Activated CD4-positive, alpha-beta T cell treated with anti-CD3 and anti-CD28 coated beads for 36 hours (primary cell): ENCODE data around the gene PCDHGA10. TPM values are rescaled to one million over a fixed set of nuclear protein-coding genes. Genes with fewer than 3 reads are reported as not detected.
"Not testable (repeated sequence)": the region's sequence is repeated elsewhere in the genome, so short reads cannot be mapped to it uniquely, and the experiment has no call there.

Experiments used
- ATAC-seq: fragments of 200-7000 bp; cut with Tn5 transposase; one replicate; pipeline ENCODE4 v1.10.0; 2021; ENCODE audit warnings: mild to moderate bottlenecking, moderate library complexity
- CTCF ChIA-PET: fragments of 350-600 bp; sonication (Branson Sonifier 250); formaldehyde crosslinking; loops from one replicate; lab custom pipeline; 2021; ENCODE audit warnings: antibody characterized with exemption; lab: Charles Lee
- POLR2A ChIA-PET: fragments of 350-600 bp; sonication (Branson Sonifier 250); formaldehyde crosslinking; loops from one replicate; lab custom pipeline; 2021; ENCODE audit warnings: antibody characterized with exemption, inconsistent platforms; lab: Charles Lee
- DNase-seq: peaks from one replicate; pipeline ENCODE4 v3.0.0-alpha.2; 2020
- H3K27ac Mint-ChIP-seq: one replicate; pipeline ENCODE4 v1.8.0; 2021; ENCODE audit warnings: mixed read lengths
- H3K27me3 Mint-ChIP-seq: one replicate; pipeline ENCODE4 v1.8.0; 2021; ENCODE audit warnings: mixed read lengths
- H3K36me3 Mint-ChIP-seq: one replicate; pipeline ENCODE4 v1.8.0; 2021; ENCODE audit warnings: low read depth, mixed read lengths
- H3K4me1 Mint-ChIP-seq: one replicate; pipeline ENCODE4 v1.8.0; 2021; ENCODE audit warnings: mixed read lengths
- H3K4me3 Mint-ChIP-seq: one replicate; pipeline ENCODE4 v1.8.0; 2021; ENCODE audit warnings: mild to moderate bottlenecking, moderate library complexity, mixed read lengths
- H3K9me3 Mint-ChIP-seq: one replicate; pipeline ENCODE4 v1.8.0; 2021; ENCODE audit warnings: low read depth, mixed read lengths
- intact Hi-C, 2 experiments: fragments of 100-400 bp; cut with DNase I in 1 of 2; cut with micrococcal nuclease in 1 of 2; formaldehyde crosslinking; loops; one replicate each; pipeline versions ENCODE4 v1.14.2 to v1.15.1; 2022 to 2024; cut with DNase I, micrococcal nuclease
- total RNA-seq, 2 experiments: library from RNA; stranded (reverse); gene quantifications; one replicate each; pipeline ENCODE4 v1.2.3, GENCODE V29; 2021

PCDHGA10 gene
- total RNA-seq, 2 experiments from 2014 or later = 0.07 TPM; not detected in 1

- peaks cover 28% of the 10 kb centered on the region for H3K36me3 Mint-ChIP-seq
- DNase-seq, H3K27ac Mint-ChIP-seq, H3K4me3 Mint-ChIP-seq, POLR2A ChIA-PET, ATAC-seq, intact Hi-C loops, H3K4me1 Mint-ChIP-seq: not testable (repeated sequence)
- CTCF ChIA-PET = interaction anchor here (1.2 to 1.5 kb wide), 2 partner anchors 163 to 169 kb away, joined by 3 to 5 read pairs; no protein-coding TSS in a partner anchor
- peaks cover 57% of the 10 kb centered on the region for H3K27me3 Mint-ChIP-seq
- H3K9me3 Mint-ChIP-seq = peaks cover 27% of the 10 kb centered on the region
Measured at GRCh38 chr5:141394401-141395187, 18.2 kb upstream of the PCDHGA10 start.

- H3K27ac Mint-ChIP-seq, H3K4me1 Mint-ChIP-seq, intact Hi-C loops, POLR2A ChIA-PET: not testable (repeated sequence)
- Mint-ChIP-seq H3K4me3 (peak within 1 kb of the TSS; percentile 52), H3K27me3 (peaks cover 53% of the 10 kb centered on the region), H3K36me3 (peaks cover 25% of the 10 kb centered on the region), H3K9me3 (peaks cover 17% of the 10 kb centered on the region)
- DNase-seq (peak; percentile 67), ATAC-seq (peak; percentile 84)
- CTCF ChIA-PET = interaction anchor here (0.6 to 2.6 kb wide), 18 partner anchors 9 to 244 kb away, joined by 3 to 14 read pairs (median 4); partner anchors contain the start of genes PCDHGA10, PCDHGA11, PCDHGA12 and PCDHGB6
Measured at GRCh38 chr5:141397756-141398551, 14.8 kb upstream of the PCDHGA10 start, which contains the start of gene PCDHGB5. Gene PCDHGB5 (plus strand): TSS chr5:141397947. CDS start chr5:141398128, 181 bp downstream.

- Mint-ChIP-seq H3K4me1 (no peaks in the 10 kb centered on the region), H3K36me3 (peaks cover 21% of the 10 kb centered on the region), H3K4me3 (no peak overlapping the region), H3K9me3 (peaks cover 13% of the 10 kb centered on the region), H3K27ac (no peak overlapping the region), H3K27me3 (peaks cover 54% of the 10 kb centered on the region)
- POLR2A ChIA-PET = no interaction called here
- CTCF ChIA-PET = interaction anchor here (0.7 to 2.3 kb wide), 5 partner anchors 23 to 243 kb away, joined by 3 to 12 read pairs (median 5); partner anchors contain the start of gene PCDHGA11
- no peak for ATAC-seq
- DNase-seq = no peak
- intact Hi-C loops = no loop called here
Measured at GRCh38 chr5:141398608-141399007, 14.2 kb upstream of the PCDHGA10 start.

DNA sequence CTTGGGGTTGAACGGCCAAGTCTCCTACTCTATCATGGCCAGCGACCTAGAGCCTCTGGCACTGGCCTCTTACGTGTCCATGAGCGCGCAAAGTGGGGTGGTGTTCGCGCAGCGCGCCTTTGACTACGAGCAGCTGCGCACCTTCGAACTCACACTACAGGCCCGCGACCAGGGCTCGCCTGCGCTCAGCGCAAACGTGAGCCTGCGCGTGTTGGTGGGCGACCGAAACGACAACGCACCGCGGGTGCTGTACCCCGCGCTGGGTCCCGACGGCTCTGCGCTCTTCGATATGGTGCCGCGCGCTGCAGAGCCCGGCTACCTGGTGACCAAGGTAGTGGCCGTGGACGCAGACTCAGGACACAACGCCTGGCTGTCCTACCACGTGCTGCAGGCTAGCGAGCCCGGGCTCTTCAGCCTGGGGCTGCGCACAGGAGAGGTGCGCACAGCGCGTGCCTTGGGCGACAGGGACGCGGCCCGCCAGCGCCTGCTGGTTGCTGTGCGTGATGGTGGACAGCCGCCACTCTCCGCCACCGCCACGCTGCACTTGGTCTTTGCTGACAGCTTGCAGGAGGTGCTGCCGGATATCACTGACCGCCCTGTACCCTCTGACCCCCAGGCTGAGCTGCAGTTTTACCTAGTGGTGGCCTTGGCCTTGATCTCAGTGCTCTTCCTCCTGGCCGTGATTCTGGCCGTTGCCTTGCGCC is 13.1 kb upstream of the PCDHGA10 start:
- H3K4me3 Mint-ChIP-seq = no peak overlapping the region
- POLR2A ChIA-PET = no interaction called here
- peaks cover 17% of the 10 kb centered on the region for H3K36me3 Mint-ChIP-seq
- ATAC-seq = no peak
- H3K27ac Mint-ChIP-seq = no peak overlapping the region
- DNase-seq = no peak
- H3K4me1 Mint-ChIP-seq = no peaks in the 10 kb centered on the region
- H3K9me3 Mint-ChIP-seq = peaks cover 6% of the 10 kb centered on the region
- CTCF ChIA-PET = interaction anchor here (0.7 to 2.3 kb wide), 6 partner anchors 9 to 158 kb away, joined by 3 to 8 read pairs (median 3); partner anchors contain the start of gene TAF7
- H3K27me3 Mint-ChIP-seq = peaks cover 56% of the 10 kb centered on the region
- intact Hi-C loops = loop anchor here in 1 of 2 experiments (10.0 kb wide), 1 partner anchor 525 kb away; the partner anchor contains the start of gene PCDHA12

- Mint-ChIP-seq H3K27ac (no peak within 1 kb of the TSS), H3K4me1 (no peaks in the 10 kb centered on the region), H3K27me3 (peaks cover 56% of the 10 kb centered on the region), H3K4me3 (no peak within 1 kb of the TSS), H3K9me3 (peaks cover 10% of the 10 kb centered on the region), H3K36me3 (peaks cover 11% of the 10 kb centered on the region)
- CTCF ChIA-PET = interaction anchor here (0.6 to 1.5 kb wide), 12 partner anchors 10 to 956 kb away, joined by 3 to 15 read pairs (median 4); partner anchors contain the start of genes PCDHGA10, PCDHGA11 and PCDHGB7
- DNase-seq (peak; percentile 46), ATAC-seq (no peak)
- intact Hi-C loops = loop anchor here in 1 of 2 experiments (10.0 kb wide), 1 partner anchor 528 kb away; the partner anchor contains the start of gene PCDHA12
- POLR2A ChIA-PET = no interaction called here
Measured at GRCh38 chr5:141402553-141403243, 10.1 kb upstream of the PCDHGA10 start, which contains the start of gene PCDHGA9. Gene PCDHGA9 (plus strand): TSS chr5:141402778. CDS start chr5:141402953, 175 bp downstream.

- Mint-ChIP-seq H3K27me3 (peaks cover 62% of the 10 kb centered on the region), H3K9me3 (peaks cover 12% of the 10 kb centered on the region), H3K27ac (no peak overlapping the region), H3K4me3 (no peak overlapping the region), H3K4me1 (no peaks in the 10 kb centered on the region), H3K36me3 (peaks cover 13% of the 10 kb centered on the region)
- DNase-seq (no peak), ATAC-seq (no peak)
- CTCF ChIA-PET = interaction anchor here (0.6 to 1.5 kb wide), 12 partner anchors 10 to 207 kb away, joined by 3 to 15 read pairs (median 4); partner anchors contain the start of genes PCDHGA10, PCDHGA11 and PCDHGB7
- intact Hi-C loops = loop anchor here in 1 of 2 experiments (10.0 kb wide), 1 partner anchor 529 kb away; the partner anchor contains the start of gene PCDHA12
- POLR2A ChIA-PET = no interaction called here
Measured at GRCh38 chr5:141403387-141403786, 9.4 kb upstream of the PCDHGA10 start.

- ATAC-seq (peak; percentile 80), DNase-seq (peak; percentile 74)
- Mint-ChIP-seq H3K27me3 (peaks cover 60% of the 10 kb centered on the region), H3K4me3 (peak within 1 kb of the TSS; percentile 48), H3K36me3 (peaks cover 16% of the 10 kb centered on the region), H3K9me3 (peaks cover 19% of the 10 kb centered on the region)
- H3K27ac Mint-ChIP-seq, H3K4me1 Mint-ChIP-seq, POLR2A ChIA-PET: not testable (repeated sequence)
- intact Hi-C loops = loop anchor here (5.0 to 10.0 kb wide), 2 partner anchors 36 to 533 kb away; partner anchors contain the start of genes PCDHGA6 (in 2 of the 2), PCDHGB3 (in 2 of the 2) and PCDHA12 (in 1 of the 2)
- CTCF ChIA-PET = interaction anchor here (1.0 to 3.9 kb wide), 17 partner anchors 9 to 226 kb away, joined by 3 to 23 read pairs (median 4); partner anchors contain the start of genes DIAPH1, PCDHGA1, PCDHGA11 and PCDHGA12
Measured at GRCh38 chr5:141407790-141408505, 4.8 kb upstream of the PCDHGA10 start, which contains the start of gene PCDHGB6. Gene PCDHGB6 (plus strand): TSS chr5:141408021. CDS start chr5:141408203, 182 bp downstream.

GRCh38 chr5:141409598-141410306 is 3.0 kb upstream of the PCDHGA10 start:
- ATAC-seq (no peak), DNase-seq (no peak)
- Mint-ChIP-seq H3K4me3 (no peak overlapping the region), H3K9me3 (peaks cover 19% of the 10 kb centered on the region), H3K4me1 (peaks cover 8% of the 10 kb centered on the region), H3K36me3 (peaks cover 16% of the 10 kb centered on the region), H3K27me3 (peaks cover 63% of the 10 kb centered on the region), H3K27ac (no peak overlapping the region)
- intact Hi-C loops = loop anchor here (5.0 to 10.0 kb wide), 2 partner anchors 37 to 535 kb away; partner anchors contain the start of genes PCDHGA6 (in 2 of the 2), PCDHGB3 (in 2 of the 2) and PCDHA12 (in 1 of the 2)
- ChIA-PET CTCF (interaction anchor here (0.7 kb wide), 1 partner anchor 71 kb away, joined by 3 read pairs; no protein-coding TSS in a partner anchor), POLR2A (no interaction called here)

GRCh38 chr5:141411575-141411974 is 1.2 kb upstream of the PCDHGA10 start:
- no peak for DNase-seq
- H3K27ac Mint-ChIP-seq = no peak overlapping the region
- H3K9me3 Mint-ChIP-seq = peaks cover 16% of the 10 kb centered on the region
- peaks cover 21% of the 10 kb centered on the region for H3K36me3 Mint-ChIP-seq
- H3K27me3 Mint-ChIP-seq = peaks cover 62% of the 10 kb centered on the region
- peaks cover 8% of the 10 kb centered on the region for H3K4me1 Mint-ChIP-seq
- no peak for ATAC-seq
- no peak overlapping the region for H3K4me3 Mint-ChIP-seq
- intact Hi-C loops = no loop called here
- CTCF ChIA-PET = interaction anchor here (1.8 to 3.8 kb wide), 3 partner anchors 10 to 198 kb away, joined by 5 to 23 read pairs (median 19); partner anchors contain the start of genes PCDHB13 and PCDHGA11
- POLR2A ChIA-PET = no interaction called here
